Endometrium (tissue), 2 donors: ENCODE measurements around the gene FILIP1L.

Experiments used
- FAIRE-seq: peaks from 2 replicates; lab custom pipeline; 2012; peaks lifted over from hg19 to GRCh38; lab: Jason Lieb, UNC
- donor health status: control.
- donor health status: control.

FILIP1L gene

GRCh38 chr3:99866261-99866761, 248.0 kb downstream of the FILIP1L start:
- no peak for FAIRE-seq

GRCh38 chr3:99865321-99865720, 249.0 kb downstream of the FILIP1L start:
- FAIRE-seq: no peak

GRCh38 chr3:99864289-99864688, 250.0 kb downstream of the FILIP1L start:
- FAIRE-seq: no peak

GRCh38 chr3:99863588-99863987, 250.7 kb downstream of the FILIP1L start:
- FAIRE-seq: no peak

GRCh38 chr3:99863002-99863401, 251.3 kb downstream of the FILIP1L start:
- FAIRE-seq: no peak

GRCh38 chr3:99862208-99862607, 252.1 kb downstream of the FILIP1L start:
- no peak for FAIRE-seq

GRCh38 chr3:99861216-99861615, 253.1 kb downstream of the FILIP1L start:
- no peak for FAIRE-seq

GRCh38 chr3:99859825-99860224, 254.5 kb downstream of the FILIP1L start:
- peak; percentile 98 for FAIRE-seq

- FAIRE-seq: no peak
These were observed 255.8 kb downstream of the FILIP1L start for GRCh38 chr3:99858469-99858868.

- no peak for FAIRE-seq
These were observed 257.0 kb downstream of the FILIP1L start for GRCh38 chr3:99857278-99857677.

- FAIRE-seq: no peak
These were observed 257.7 kb downstream of the FILIP1L start for GRCh38 chr3:99856437-99857220.

GRCh38 chr3:99855900-99856299, 258.4 kb downstream of the FILIP1L start:
- FAIRE-seq: no peak

GRCh38 chr3:99854756-99855298, 259.5 kb downstream of the FILIP1L start:
- no peak for FAIRE-seq

- no peak for FAIRE-seq
These were observed 261.4 kb downstream of the FILIP1L start for GRCh38 chr3:99852851-99853250.

- FAIRE-seq: no peak
These were observed 262.3 kb downstream of the FILIP1L start for GRCh38 chr3:99851955-99852354.

GRCh38 chr3:99850608-99851007, 263.7 kb downstream of the FILIP1L start:
- FAIRE-seq: no peak

GRCh38 chr3:99848433-99848832, 265.9 kb downstream of the FILIP1L start:
- FAIRE-seq: no peak

GRCh38 chr3:99846477-99847160, 267.7 kb downstream of the FILIP1L start:
- no peak for FAIRE-seq

GRCh38 chr3:99845999-99846398, 268.3 kb downstream of the FILIP1L start:
- FAIRE-seq: no peak

- FAIRE-seq: no peak
These were observed 269.0 kb downstream of the FILIP1L start for GRCh38 chr3:99845331-99845730.

- no peak for FAIRE-seq
These were observed 270.6 kb downstream of the FILIP1L start for GRCh38 chr3:99843590-99844258.

- peak; percentile 88 for FAIRE-seq
These were observed 271.3 kb downstream of the FILIP1L start for GRCh38 chr3:99842826-99843589.
